T-helper 1 cell treated with Interleukin-12 subunit alpha and Interleukin-12 subunit beta and Interleukin-4 antibody, amounts not matched to agents 30 μg/mL and 1 μg/mL, for 36 hours (primary cell): ENCODE results near the gene WDR59.
"Not testable (repeated sequence)": the region's sequence is repeated elsewhere in the genome, so short reads cannot be mapped to it uniquely, and the experiment has no call there.

Experiments
- H3K27ac Mint-ChIP-seq: one replicate; pipeline ENCODE4 v1.8.0; 2021; ENCODE audit warnings: mild to moderate bottlenecking, mixed read lengths
- H3K27me3 Mint-ChIP-seq: one replicate; pipeline ENCODE4 v1.8.0; 2021; ENCODE audit warnings: low read depth, mixed read lengths
- H3K36me3 Mint-ChIP-seq: one replicate; pipeline ENCODE4 v1.8.0; 2021; ENCODE audit warnings: low read depth, mixed read lengths
- H3K4me1 Mint-ChIP-seq: one replicate; pipeline ENCODE4 v1.8.0; 2021; ENCODE audit warnings: low read depth, mixed read lengths
- H3K4me3 Mint-ChIP-seq: one replicate; pipeline ENCODE4 v1.8.0; 2021; ENCODE audit warnings: mild to moderate bottlenecking, moderate library complexity, mixed read lengths
- H3K9me3 Mint-ChIP-seq: one replicate; pipeline ENCODE4 v1.8.0; 2021; ENCODE audit warnings: mixed read lengths

Gene WDR59

GRCh38 chr16:75019586-75019985 lies 34.7 kb upstream of the WDR59 start:
- no peak overlapping the region for H3K27ac Mint-ChIP-seq
- peaks cover 36% of the 10 kb centered on the region for H3K4me1 Mint-ChIP-seq
- H3K36me3 Mint-ChIP-seq = peaks cover 39% of the 10 kb centered on the region
- H3K27me3 Mint-ChIP-seq = no peaks in the 10 kb centered on the region
- H3K9me3 Mint-ChIP-seq = peaks cover 26% of the 10 kb centered on the region
- H3K4me3 Mint-ChIP-seq = no peak overlapping the region

GRCh38 chr16:75019007-75019406 lies 34.1 kb upstream of the WDR59 start:
- peaks cover 26% of the 10 kb centered on the region for H3K9me3 Mint-ChIP-seq
- no peaks in the 10 kb centered on the region for H3K27me3 Mint-ChIP-seq
- H3K4me1 Mint-ChIP-seq = peaks cover 32% of the 10 kb centered on the region

GRCh38 chr16:75017670-75018525 lies 33.0 kb upstream of the WDR59 start:
- H3K4me1 Mint-ChIP-seq = peaks cover 30% of the 10 kb centered on the region
- H3K9me3 Mint-ChIP-seq = peaks cover 24% of the 10 kb centered on the region
- no peaks in the 10 kb centered on the region for H3K27me3 Mint-ChIP-seq
- peaks cover 37% of the 10 kb centered on the region for H3K36me3 Mint-ChIP-seq
- H3K4me3 Mint-ChIP-seq = no peak overlapping the region
- H3K27ac Mint-ChIP-seq = no peak overlapping the region

More at GRCh38 chr16:75019007-75019406, 34.1 kb upstream of the WDR59 start:
- peak overlapping the region; percentile 7 for H3K27ac Mint-ChIP-seq
- peaks cover 41% of the 10 kb centered on the region for H3K36me3 Mint-ChIP-seq
- H3K4me3 Mint-ChIP-seq = no peak overlapping the region

GRCh38 chr16:75016451-75017081 lies 31.6 kb upstream of the WDR59 start:
- H3K4me3 Mint-ChIP-seq, H3K27me3 Mint-ChIP-seq, H3K27ac Mint-ChIP-seq: not testable (repeated sequence)
- Mint-ChIP-seq H3K4me1 (peaks cover 39% of the 10 kb centered on the region), H3K9me3 (peaks cover 16% of the 10 kb centered on the region), H3K36me3 (peaks cover 33% of the 10 kb centered on the region)

- Mint-ChIP-seq H3K9me3 (peaks cover 3% of the 10 kb centered on the region), H3K4me1 (peaks cover 56% of the 10 kb centered on the region), H3K27ac (no peak overlapping the region), H3K27me3 (no peaks in the 10 kb centered on the region), H3K4me3 (no peak overlapping the region), H3K36me3 (peaks cover 23% of the 10 kb centered on the region)
Observed at GRCh38 chr16:75014318-75014717, 29.4 kb upstream of the WDR59 start.

GRCh38 chr16:75013123-75013522 lies 28.2 kb upstream of the WDR59 start:
- H3K9me3 Mint-ChIP-seq, H3K27me3 Mint-ChIP-seq, H3K4me3 Mint-ChIP-seq: not testable (repeated sequence)
- H3K4me1 Mint-ChIP-seq = peaks cover 61% of the 10 kb centered on the region
- peaks cover 28% of the 10 kb centered on the region for H3K36me3 Mint-ChIP-seq
- peak overlapping the region; percentile 97 for H3K27ac Mint-ChIP-seq

- Mint-ChIP-seq H3K9me3 (peaks cover 3% of the 10 kb centered on the region), H3K4me3 (peak overlapping the region; percentile 82), H3K36me3 (peaks cover 27% of the 10 kb centered on the region), H3K27ac (peak overlapping the region; percentile 97), H3K4me1 (peaks cover 56% of the 10 kb centered on the region), H3K27me3 (no peaks in the 10 kb centered on the region)
Observed at GRCh38 chr16:75012380-75013081, 27.6 kb upstream of the WDR59 start.

GRCh38 chr16:75011634-75012307 lies 26.8 kb upstream of the WDR59 start:
- Mint-ChIP-seq H3K9me3 (peaks cover 3% of the 10 kb centered on the region), H3K27me3 (no peaks in the 10 kb centered on the region), H3K4me1 (peaks cover 55% of the 10 kb centered on the region), H3K27ac (peak overlapping the region; percentile 97), H3K4me3 (peak overlapping the region; percentile 82), H3K36me3 (peaks cover 27% of the 10 kb centered on the region)

GRCh38 chr16:75010427-75010826 lies 25.5 kb upstream of the WDR59 start:
- no peak overlapping the region for H3K4me3 Mint-ChIP-seq
- H3K9me3 Mint-ChIP-seq = peaks cover 3% of the 10 kb centered on the region
- H3K27ac Mint-ChIP-seq = peak overlapping the region; percentile 80
- H3K4me1 Mint-ChIP-seq = peaks cover 52% of the 10 kb centered on the region
- peaks cover 27% of the 10 kb centered on the region for H3K36me3 Mint-ChIP-seq
- no peaks in the 10 kb centered on the region for H3K27me3 Mint-ChIP-seq

GRCh38 chr16:75007443-75007842 lies 22.5 kb upstream of the WDR59 start:
- peaks cover 3% of the 10 kb centered on the region for H3K9me3 Mint-ChIP-seq
- no peak overlapping the region for H3K27ac Mint-ChIP-seq
- H3K36me3 Mint-ChIP-seq = peaks cover 37% of the 10 kb centered on the region
- H3K4me1 Mint-ChIP-seq = peaks cover 53% of the 10 kb centered on the region
- H3K4me3 Mint-ChIP-seq = no peak overlapping the region
- no peaks in the 10 kb centered on the region for H3K27me3 Mint-ChIP-seq

GRCh38 chr16:75005697-75006096 lies 20.8 kb upstream of the WDR59 start:
- no peak overlapping the region for H3K4me3 Mint-ChIP-seq
- H3K36me3 Mint-ChIP-seq = peaks cover 43% of the 10 kb centered on the region
- H3K27me3 Mint-ChIP-seq = no peaks in the 10 kb centered on the region
- H3K9me3 Mint-ChIP-seq = peaks cover 3% of the 10 kb centered on the region
- no peak overlapping the region for H3K27ac Mint-ChIP-seq
- peaks cover 52% of the 10 kb centered on the region for H3K4me1 Mint-ChIP-seq

- Mint-ChIP-seq H3K4me1 (peaks cover 51% of the 10 kb centered on the region), H3K27ac (no peak overlapping the region), H3K27me3 (no peaks in the 10 kb centered on the region), H3K4me3 (no peak overlapping the region), H3K9me3 (no peaks in the 10 kb centered on the region), H3K36me3 (peaks cover 39% of the 10 kb centered on the region)
Observed at GRCh38 chr16:75004460-75004859, 19.5 kb upstream of the WDR59 start.

- Mint-ChIP-seq H3K4me1 (peaks cover 47% of the 10 kb centered on the region), H3K9me3 (no peaks in the 10 kb centered on the region), H3K27me3 (no peaks in the 10 kb centered on the region), H3K36me3 (peaks cover 34% of the 10 kb centered on the region), H3K4me3 (no peak overlapping the region), H3K27ac (no peak overlapping the region)
Observed at GRCh38 chr16:75003931-75004330, 19.0 kb upstream of the WDR59 start.

GRCh38 chr16:75002474-75002873 lies 17.6 kb upstream of the WDR59 start:
- no peak overlapping the region for H3K27ac Mint-ChIP-seq
- H3K9me3 Mint-ChIP-seq = no peaks in the 10 kb centered on the region
- peaks cover 42% of the 10 kb centered on the region for H3K4me1 Mint-ChIP-seq
- peaks cover 32% of the 10 kb centered on the region for H3K36me3 Mint-ChIP-seq
- no peaks in the 10 kb centered on the region for H3K27me3 Mint-ChIP-seq
- H3K4me3 Mint-ChIP-seq = peak overlapping the region; percentile 90
